WTC11 (cell line): ENCODE measurements around the gene ARHGEF18.

Experiments used
- CTCF ChIP-seq: fragments of 200-600 bp; IDR thresholded peaks from 2 replicates; pipeline ENCODE4 v1.8.0; 2022; ENCODE audit warnings: antibody characterized with exemption
- NR2C2 ChIP-seq: sonication (generic); formaldehyde crosslinking; IDR thresholded peaks from 2 replicates; pipeline ENCODE4 v1.8.0; 2022; ENCODE audit warnings: mild to moderate bottlenecking, missing genetic modification reagents

GRCh38 chr19:7397687-7398086 lies 49.0 kb downstream of the ARHGEF18 start:
- TF ChIP-seq CTCF: no peak
- no peak for TF ChIP-seq NR2C2 (CRISPR knock-in tag)
